Sciatic nerve (tissue), 2 donors: Measurements from ENCODE around the gene MLC1. TPM values are rescaled to one million over a fixed set of nuclear protein-coding genes. Genes with fewer than 3 reads are reported as not detected.

Experiments
- ATAC-seq: fragments of 200-7000 bp; cut with Tn5 transposase; one replicate; pipeline ENCODE4 v1.9.1; 2020; ENCODE audit warnings: mild to moderate bottlenecking, moderate library complexity
- DNase-seq: peaks from one replicate; pipeline ENCODE4 v3.0.0-alpha.2; 2020; ENCODE audit warnings: low spot score
- intact Hi-C: fragments of 100-400 bp; cut with DNase I; formaldehyde crosslinking; loops from one replicate; pipeline ENCODE4 v1.14.2; 2022
- total RNA-seq: library from RNA; stranded (reverse); fragmentation: NEBNext Ultra II Directional; extraction: Animal tissue kit (Norgen Biotek cat#: 25700); gene quantifications from one replicate; pipeline ENCODE4 v1.2.1, GENCODE V29; 2021
- donor health status: DM: no; HTN: no; CAD: no.
- donor health status: DM: no; HTN: no; CAD: no.

The MLC1 gene
- total RNA-seq, 1 donor from 2014 or later = 0.45 TPM

DNA sequence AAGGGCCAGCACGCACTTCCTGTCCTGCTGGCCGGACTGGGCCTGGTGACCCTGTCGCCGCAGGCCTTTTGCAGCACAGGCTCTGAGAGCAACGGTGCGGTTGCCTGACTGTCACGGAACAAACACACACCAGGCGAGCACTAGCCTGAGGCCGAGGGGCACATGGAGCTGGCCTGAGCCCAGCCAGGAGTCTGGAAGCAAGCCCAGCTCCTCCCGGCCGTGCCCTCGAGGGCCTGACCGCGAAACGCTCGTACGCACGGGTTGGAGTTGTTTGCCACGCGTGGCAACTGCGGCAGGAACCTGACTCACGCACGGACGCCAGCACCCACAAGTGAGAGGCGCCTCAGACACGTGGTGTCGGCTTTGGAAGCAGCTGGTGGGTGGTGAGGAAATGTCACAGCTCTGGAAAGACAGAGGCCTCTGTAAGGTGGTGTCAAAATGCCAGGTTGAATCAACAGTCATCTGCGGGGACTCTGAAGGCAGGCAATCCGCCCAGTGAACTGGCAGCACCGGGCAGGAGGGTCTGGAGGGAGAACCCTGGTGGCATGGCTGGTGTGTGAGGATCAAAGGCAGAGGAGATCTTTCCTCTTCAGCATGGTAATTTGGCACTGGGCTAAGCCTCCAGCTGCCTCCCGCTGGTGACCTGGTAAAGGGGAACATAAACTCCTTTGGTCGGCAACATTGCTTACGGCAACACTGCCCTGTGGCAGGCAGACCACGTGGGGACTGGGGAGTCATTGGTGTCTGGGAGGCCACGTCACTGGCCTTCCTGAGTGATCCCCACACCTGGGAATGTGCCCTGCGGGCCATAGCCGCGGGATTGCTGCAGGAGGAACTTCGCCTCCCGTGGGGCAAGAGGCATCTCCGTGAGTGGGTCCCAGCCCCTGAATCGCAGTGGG is 57.3 kb downstream of the MLC1 start:
- intact Hi-C loops = no loop called here
- no peak for ATAC-seq
- peak; percentile 57 for DNase-seq

DNA sequence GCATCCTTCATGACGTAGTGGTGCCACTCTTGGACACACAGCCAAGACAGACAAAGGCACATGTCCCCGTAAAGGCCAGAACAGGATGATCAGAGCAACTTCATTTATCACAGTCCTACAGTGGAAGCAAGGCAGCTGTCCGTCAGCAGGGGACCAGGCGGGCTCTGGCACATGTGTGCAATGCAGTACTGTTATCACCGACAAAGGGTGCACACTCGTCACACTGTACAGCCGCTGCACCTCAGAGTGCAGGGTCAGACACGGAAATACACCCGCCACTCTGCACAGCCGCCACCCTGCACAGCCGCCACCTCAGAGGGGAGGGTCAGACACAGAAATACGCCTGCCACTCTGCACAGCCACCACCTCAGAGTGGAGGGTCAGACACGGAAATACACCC is 59.2 kb downstream of the MLC1 start:
- DNase-seq (peak; percentile 23), ATAC-seq (no peak)
- intact Hi-C loops = no loop called here

DNA sequence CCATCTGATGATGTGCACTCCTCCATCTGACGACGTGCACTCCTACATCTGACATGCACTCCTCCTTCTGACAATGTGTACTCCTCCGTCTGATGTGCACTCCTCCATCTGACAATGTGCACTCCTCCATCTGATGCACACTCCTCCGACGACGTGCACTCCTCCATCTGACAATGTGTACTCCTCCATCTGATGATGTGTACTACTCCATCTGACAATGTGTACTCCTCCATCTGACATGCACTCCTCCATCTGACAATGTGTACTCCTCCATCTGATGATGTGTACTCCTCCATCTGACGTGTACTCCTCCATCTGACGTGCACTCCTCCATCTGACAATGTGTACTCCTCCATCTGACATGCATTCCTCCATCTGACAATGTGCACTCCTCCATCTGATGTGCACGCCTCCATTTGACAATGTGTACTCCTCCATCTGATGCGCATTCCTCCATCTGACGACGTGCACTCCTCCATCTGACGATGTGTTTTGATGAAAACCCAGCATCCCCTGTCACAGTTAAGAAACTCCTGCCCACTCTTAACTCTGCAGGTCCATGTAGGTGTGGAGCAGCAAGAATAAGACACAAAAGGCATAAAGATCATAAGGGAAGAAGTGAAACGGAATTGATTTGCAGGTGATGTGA is 62.9 kb downstream of the MLC1 start:
- intact Hi-C loops = no loop called here
- ATAC-seq = no peak

DNA sequence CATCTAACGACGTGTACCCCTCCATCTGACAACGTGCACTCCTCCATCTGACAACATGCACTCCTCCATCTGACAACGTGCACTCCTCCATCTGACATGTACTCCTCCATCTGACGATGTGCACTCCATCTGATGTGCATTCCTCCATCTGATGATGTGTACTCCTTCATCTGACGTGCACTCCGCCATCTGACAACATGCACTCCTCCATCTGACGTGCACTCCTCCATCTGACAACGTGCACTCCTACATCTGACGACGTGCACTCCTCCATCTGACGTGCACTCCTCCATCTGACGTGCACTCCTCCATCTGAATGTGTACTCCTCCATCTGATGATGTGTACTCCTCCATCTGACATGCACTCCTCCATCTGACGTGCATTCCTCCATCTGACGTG is 64.6 kb downstream of the MLC1 start:
- intact Hi-C loops = no loop called here
- ATAC-seq = no peak

More for the DNA sequence above, 62.9 kb downstream of the MLC1 start:
- DNase-seq = no peak

DNA sequence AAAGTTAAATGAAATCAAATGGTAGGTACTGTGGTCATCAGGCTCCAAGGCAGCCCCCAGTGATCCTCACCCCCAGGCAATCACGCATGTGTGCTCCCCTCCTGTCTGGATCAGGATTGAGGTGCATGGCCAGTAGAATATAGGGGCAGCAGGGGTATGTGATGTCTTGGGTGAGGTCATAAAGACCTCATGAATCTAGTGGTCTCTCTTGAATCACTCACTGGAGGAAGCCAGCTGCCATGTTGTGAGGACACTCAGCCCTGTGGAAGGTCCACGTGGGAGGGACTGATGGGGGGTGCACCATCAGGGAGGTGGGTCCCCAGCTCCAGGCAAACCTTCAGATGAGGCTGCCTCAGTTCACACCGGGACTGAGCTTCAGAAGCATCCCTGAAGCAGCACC is 65.9 kb downstream of the MLC1 start:
- DNase-seq (peak; percentile 42), ATAC-seq (no peak)
- intact Hi-C loops = no loop called here

More for the DNA sequence above, 64.6 kb downstream of the MLC1 start:
- DNase-seq = peak; percentile 27

DNA sequence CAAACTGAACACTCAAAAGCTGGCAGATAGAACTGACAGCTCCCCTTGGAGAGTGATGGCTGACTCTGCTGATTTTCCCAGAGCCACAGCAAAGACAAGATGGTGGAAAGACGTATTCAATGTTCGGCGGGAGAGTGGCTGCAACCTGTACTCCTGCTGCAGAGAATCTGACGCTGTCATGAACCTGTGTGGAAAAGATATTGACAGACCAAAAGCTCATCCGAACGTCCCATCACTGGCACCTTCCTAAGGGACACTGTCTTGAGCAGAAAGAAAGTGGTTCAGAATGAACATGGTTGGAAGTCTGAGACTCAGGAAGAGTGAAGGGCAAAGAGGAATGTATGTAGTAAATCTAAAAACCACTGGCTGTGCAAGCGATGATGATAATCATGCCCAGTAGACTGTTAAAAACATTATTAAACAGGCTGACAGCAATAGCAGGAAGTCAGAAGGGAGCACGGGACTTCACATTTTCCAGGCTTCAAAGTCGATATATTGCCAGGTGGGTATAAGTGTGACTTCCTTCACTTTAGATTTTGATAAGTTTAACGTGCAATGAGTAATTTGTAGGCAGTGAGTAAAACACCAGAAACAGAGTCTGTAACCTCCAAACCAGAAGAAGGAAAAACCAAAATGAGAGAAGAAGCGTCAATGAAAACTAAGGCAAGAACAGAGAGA is 66.5 kb downstream of the MLC1 start:
- intact Hi-C loops = no loop called here
- DNase-seq (peak; percentile 31), ATAC-seq (no peak)

DNA sequence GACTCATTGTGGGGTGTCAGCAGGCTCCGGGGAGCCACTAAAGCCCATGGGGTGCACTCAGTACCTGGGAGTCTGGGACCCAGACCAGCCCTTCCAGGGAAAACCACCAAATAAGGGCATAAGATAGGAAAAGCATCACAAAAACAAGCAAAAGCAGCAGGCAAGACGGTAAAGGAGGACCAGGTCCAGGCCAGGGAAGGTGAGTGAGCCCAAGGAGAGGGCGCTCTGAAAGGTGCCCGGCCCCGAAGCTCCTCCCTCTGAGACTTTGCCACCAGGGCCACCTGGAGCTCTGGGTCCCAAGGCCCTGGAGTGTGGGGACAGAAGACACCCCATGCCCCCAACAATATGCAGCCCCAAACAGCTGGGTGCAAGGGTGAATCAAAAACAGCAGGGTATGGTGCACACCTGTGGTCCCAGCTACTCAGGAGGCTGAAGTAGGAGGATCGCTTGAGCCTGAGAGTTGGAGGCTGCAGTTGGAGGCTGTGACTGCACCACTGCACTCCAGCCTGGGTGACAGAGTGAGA is 67.5 kb downstream of the MLC1 start:
- intact Hi-C loops = no loop called here
- ATAC-seq = no peak
- peak; percentile 31 for DNase-seq

DNA sequence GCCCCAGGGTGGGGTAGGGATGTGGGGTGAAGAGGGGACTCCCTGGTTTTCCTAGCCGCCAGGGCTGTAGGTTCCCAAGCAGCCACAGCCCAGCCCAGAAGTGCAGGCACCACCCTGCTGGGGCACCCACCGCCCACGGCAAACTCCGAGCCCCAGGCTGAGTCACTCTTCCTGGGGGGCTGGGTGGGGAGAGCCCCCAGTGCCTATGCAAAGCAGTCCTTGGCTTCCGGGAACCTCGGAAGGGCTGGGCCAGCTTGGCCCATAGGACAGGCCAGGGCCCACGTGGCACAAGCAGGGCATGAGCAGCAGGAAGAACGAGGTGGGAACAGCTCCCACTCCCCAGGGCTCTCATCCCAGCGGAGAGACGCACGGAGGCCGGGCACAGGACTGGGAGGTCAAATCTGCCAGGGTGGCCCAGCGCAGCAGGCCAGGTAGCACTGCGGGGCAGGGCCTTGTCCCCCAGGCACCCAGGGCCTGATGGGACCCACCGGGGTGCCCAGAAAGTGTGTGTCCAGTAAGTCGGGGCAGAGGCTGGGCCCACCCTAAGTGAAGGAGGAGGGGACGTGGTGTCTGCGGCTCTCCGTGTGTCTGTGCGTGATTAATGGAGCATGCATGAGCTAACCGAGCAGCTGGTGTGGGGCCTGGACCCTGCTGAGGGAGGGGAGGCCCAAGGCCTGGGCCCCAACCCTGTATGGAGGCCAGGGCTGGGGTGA is 68.1 kb downstream of the MLC1 start:
- peak; percentile 35 for DNase-seq
- intact Hi-C loops = no loop called here
- no peak for ATAC-seq

DNA sequence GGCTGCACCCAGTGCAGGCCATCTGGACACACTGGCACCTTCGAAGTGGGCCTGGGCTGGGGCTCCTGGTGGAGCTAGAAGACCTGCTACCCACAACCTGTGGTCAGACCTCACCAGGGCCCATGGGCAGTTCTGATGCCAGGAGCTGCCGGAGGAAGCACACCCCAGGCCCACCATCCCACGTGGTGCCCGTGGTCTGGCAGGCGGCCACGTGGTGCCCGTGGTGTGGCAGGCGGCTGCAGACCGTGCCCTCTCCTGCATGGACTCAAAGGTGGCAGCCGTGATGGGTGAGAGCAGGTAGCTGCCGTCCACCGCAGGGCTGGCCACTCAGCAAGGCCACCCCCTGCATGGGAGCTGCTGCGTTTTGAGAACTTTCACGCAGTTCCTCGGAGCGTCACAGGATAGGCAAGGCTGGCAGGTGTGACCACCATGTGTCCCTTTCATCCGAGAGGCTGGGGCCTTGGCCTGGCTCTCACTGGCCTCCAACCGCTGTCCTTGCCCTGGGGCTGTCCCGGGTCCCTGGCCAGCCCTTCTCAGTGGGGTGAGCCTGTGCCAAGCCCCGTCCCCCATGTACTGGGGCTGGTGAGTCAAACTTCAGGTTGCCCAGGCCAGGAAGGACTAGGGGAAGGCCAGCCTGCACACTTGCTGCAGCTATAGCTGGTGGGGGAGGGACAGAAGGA is 68.8 kb downstream of the MLC1 start:
- peak; percentile 48 for DNase-seq
- intact Hi-C loops = no loop called here
- ATAC-seq = no peak

DNA sequence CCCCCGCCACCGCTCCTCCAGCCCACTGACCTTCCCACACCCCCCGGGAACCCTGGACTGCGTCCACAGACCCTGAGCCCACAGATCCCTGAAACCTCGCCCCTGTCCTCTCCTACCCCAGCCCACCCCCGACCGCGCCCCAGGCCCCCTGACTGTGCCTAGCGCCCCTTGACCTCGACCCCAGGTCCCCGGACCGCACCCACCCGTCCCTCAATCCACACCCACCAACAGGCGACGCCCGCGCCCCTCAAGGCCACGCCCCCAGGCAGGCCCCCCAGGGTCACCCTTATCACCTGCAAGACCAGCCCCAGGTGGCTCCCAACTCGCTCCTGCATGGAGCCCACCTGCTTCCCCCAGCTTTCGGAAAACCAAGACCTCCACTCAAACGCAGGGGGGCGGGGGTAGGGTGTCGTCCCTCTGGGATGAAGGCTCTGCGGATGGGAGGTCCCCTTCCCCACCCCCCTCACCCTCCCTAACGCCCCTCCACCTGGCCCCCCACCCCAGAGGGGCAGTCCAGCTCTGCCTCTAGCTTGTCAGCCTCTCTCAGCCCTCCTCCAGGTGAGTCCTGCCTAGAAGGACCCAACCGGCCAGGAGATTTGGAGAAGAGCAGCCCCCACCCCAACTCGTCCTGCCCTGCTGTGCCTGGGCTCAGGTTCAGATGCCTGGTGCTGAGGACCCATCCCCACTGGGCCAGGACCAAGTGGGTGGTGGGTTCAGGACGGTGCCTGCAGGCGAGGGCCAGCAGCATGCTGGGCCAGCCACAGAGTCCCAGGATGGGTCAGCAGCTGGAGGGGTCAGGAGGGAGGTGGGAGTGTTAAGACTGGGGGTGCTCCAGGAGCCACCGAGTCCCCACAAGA is 69.5 kb downstream of the MLC1 start:
- ATAC-seq (no peak), DNase-seq (peak; percentile 47)
- intact Hi-C loops = no loop called here

DNA sequence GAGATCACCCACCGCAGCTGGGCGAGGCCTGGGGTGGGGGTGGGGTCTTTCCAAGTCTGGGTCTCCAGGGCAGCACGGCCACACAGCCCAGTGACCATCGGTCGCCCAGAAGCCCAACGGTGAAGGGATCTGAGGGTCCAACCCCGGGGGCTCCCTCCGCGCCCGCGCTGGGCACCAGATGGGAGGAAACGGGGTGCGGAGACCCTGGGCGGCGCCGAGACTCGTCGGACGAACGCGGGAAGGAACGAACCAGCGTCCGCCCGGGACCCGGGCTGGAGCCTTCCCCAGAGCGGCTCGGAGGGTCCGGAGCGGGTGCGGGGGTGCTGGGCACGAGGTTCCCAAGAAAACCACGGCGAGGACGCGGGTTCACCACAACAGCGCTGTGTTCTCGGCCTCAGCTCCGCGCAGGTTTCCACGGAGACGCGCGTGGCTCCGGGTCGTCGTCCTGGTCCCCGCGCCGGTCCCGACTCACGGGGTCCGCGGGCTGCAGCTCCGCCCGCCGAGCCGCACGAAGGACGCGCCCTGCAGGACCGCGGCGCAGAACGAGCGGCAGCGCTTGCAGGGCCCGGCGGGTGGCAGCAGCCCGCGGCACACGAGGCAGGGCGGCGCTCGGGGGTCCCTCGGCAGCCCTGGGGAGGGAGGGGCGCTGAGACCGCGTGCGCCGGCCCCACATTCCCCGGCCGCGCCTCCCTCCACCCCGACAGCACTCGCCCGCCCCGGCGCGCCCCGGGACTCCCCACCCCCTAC is 70.4 kb downstream of the MLC1 start:
- intact Hi-C loops = no loop called here
- DNase-seq (no peak), ATAC-seq (no peak)

DNA sequence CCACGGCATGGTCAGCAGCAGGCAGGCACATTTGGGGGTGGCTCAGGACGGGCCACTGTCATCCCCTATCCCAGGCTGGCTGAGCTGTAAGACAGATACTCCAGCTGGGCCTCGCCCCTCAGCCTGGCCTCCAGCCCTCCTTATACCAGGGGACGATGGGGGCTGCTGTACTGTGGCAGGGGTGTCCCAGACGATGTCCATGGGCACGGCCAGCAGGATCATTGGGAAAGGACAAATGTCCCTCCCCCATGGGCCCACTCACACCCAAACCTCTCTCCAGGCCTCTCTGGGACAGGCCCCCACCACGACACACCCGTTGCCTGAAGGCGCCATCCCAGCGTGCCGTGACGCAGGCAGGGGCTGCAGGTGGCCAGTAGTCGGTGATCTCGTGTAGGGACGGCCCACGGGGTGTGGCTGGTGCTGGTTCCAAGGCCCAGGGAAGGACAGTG is 71.1 kb downstream of the MLC1 start:
- intact Hi-C loops = no loop called here
- ATAC-seq = no peak
- DNase-seq = peak; percentile 48

DNA sequence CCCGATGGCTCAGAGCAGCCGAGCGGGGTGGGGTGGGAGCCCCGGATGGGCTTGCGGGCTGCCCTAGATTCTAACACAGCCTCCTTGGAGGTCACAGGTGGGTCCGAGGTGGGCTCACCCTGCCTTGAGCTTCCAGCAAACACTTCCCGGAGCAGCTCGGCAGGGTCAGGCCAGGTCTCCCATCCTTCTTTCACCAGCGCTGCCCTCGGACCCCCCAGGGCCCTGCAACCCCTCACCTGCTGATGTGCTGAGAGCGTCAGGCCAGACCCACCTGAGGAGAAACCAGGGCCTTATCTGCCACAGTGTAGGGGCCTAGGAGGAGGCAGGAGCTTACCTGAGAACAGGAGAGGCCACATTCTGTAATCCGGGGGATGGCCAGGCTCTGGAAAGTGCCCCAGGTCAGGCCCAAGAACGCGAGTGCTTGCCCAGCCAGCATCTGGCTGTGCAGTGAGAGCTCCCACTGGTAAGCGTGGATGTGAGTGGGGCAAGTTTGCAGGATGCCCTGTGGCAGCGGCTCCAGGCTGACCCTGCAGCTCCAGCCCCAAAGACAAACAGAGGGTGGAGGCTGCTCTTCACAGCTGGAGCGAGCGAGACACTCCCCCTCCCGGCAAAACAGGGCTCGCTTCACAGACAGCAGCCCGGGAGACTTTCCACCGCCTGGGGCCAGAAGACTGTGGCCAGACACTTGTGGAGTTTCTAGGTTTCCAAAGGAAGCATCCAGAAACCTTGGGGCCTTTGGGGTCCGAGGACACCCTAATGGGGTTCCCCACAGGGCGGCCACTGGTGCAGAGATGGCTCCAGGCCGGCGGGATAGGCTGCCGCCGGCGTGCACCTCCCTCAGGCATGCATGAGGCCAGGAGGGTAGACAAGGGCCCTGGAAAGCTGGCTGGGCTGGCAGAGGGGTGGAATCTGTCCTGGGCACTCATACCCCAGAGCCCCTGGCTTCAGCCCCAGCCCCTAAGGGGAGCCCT is 72.7 kb downstream of the MLC1 start, which contains the start of gene IL17REL:
TSS of gene IL17REL (minus strand) at position 555 of the 971 bp plus-strand sequence. CDS start at position 436, 119 bp downstream.
- no peak for ATAC-seq
- intact Hi-C loops = no loop called here
- DNase-seq = peak; percentile 57

DNA sequence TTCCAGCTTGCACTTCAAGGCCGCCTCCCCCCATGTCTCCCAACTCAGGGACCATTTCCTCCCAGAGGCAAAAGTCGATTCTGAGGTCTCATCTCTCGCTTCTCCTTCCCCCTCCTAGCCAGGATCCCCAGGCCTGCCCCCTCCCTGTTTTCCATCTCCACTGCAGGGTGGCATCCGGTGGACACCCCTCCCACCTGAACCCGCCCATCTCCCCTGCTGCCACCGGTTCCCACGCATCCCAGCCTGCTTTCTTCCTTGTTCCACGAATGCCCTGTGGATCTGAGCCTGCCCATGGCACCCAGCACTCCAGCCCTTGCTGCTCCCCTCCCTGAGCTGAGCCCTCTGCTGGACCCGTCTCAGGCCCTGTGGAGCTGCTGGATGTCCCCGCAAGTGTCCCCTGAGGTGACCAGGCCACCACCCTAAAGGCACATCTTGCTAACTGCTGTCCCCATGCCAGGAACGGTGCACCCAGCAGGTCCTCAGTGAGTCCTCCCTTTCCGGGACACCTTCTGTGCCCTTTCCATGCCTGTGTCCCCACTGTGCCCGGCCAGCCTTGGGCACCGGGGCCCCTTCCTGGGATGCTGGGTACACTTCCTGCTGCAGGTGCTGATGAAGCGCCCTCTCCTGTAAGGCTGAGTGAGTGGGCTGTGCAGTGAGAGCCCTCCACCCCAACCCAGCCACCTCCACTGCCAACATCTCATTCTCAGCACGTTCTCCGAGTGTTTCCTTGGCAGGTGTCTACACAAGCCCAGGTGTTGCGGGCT is 73.6 kb downstream of the MLC1 start:
- intact Hi-C loops = no loop called here
- DNase-seq (peak; percentile 50), ATAC-seq (no peak)
